Karpas-422 (cell line): ENCODE data around the gene GALNT16. TPM values are rescaled to one million over a fixed set of nuclear protein-coding genes. Genes with fewer than 3 reads are reported as not detected.
"Not testable (repeated sequence)": the region's sequence is repeated elsewhere in the genome, so short reads cannot be mapped to it uniquely, and the experiment has no call there.

Source experiments
- DNase-seq: peaks from one replicate; pipeline ENCODE4 v3.0.0-alpha.2; 2015
- H2AFZ ChIP-seq: fragments of 200-600 bp; sonication (generic); 2 replicates; pipeline ENCODE4 v1.6.1; 2014; ENCODE audit warnings: antibody characterized with exemption, low read length, mixed read lengths
- H3K27ac ChIP-seq: fragments of 200-600 bp; sonication (generic); 2 replicates; pipeline ENCODE4 v1.5.1; 2014; ENCODE audit warnings: mild to moderate bottlenecking, low read length, moderate library complexity
- H3K27me3 ChIP-seq: fragments of 200-600 bp; sonication (generic); 2 replicates; pipeline ENCODE4 v1.6.1; 2014; ENCODE audit warnings: low read length, mixed read lengths
- H3K36me3 ChIP-seq: fragments of 200-600 bp; sonication (generic); 2 replicates; pipeline ENCODE4 v1.6.1; 2014; ENCODE audit warnings: low read length, mixed read lengths; ENCODE audit not compliant: insufficient read depth
- H3K4me1 ChIP-seq: fragments of 200-600 bp; sonication (generic); 2 replicates; pipeline ENCODE4 v1.6.1; 2014; ENCODE audit warnings: mild to moderate bottlenecking, low read length, mixed read lengths
- H3K4me2 ChIP-seq: fragments of 200-600 bp; sonication (generic); 2 replicates; pipeline ENCODE4 v1.6.1; 2014; ENCODE audit warnings: low read length, low read depth, mild to moderate bottlenecking; ENCODE audit not compliant: poor library complexity, severe bottlenecking
- H3K4me3 ChIP-seq: fragments of 200-600 bp; sonication (generic); 2 replicates; pipeline ENCODE4 v1.5.1; 2014; ENCODE audit warnings: mild to moderate bottlenecking, antibody characterized with exemption, low read length, mixed read lengths
- H3K79me2 ChIP-seq: fragments of 200-600 bp; sonication (generic); 2 replicates; pipeline ENCODE4 v1.6.1; 2014; ENCODE audit warnings: mild to moderate bottlenecking, low read length, mixed read lengths
- H3K9ac ChIP-seq: fragments of 200-600 bp; sonication (generic); 2 replicates; pipeline ENCODE4 v1.6.0; 2014; ENCODE audit warnings: low read length
- H3K9me2 ChIP-seq: fragments of 200-600 bp; sonication (generic), shearing (Covaris generic); replicated peaks from 2 replicates; pipeline ENCODE4 v1.6.0; 2014; ENCODE audit warnings: mild to moderate bottlenecking, low read length, moderate library complexity; ENCODE audit not compliant: insufficient read depth
- H3K9me3 ChIP-seq: fragments of 300-700, 200-600 bp; sonication (generic); 2 replicates; pipeline ENCODE4 v1.6.1; 2014; ENCODE audit warnings: low read length, mixed read lengths
- H4K20me1 ChIP-seq: fragments of 200-600 bp; sonication (generic); 2 replicates; pipeline ENCODE4 v1.6.1; 2014; ENCODE audit warnings: mild to moderate bottlenecking, antibody characterized with exemption, low read length, low read depth; ENCODE audit not compliant: insufficient read depth
- total RNA-seq: library from RNA; depleted of rRNA; stranded (reverse); fragments of >200 nt; shearing (Covaris generic); gene quantifications from 2 replicates; pipeline ENCODE4 v1.2.3, GENCODE V29; 2014; ENCODE audit warnings: low replicate concordance

Gene GALNT16
- total RNA-seq, 1 experiment from 2014 or later: 0.15 TPM

- H3K4me1 ChIP-seq, H3K36me3 ChIP-seq, H3K27me3 ChIP-seq, H3K9me3 ChIP-seq, H3K9ac ChIP-seq, H3K27ac ChIP-seq, H4K20me1 ChIP-seq, H3K4me2 ChIP-seq, H3K4me3 ChIP-seq, H3K79me2 ChIP-seq, H2AFZ ChIP-seq, DNase-seq, H3K9me2 ChIP-seq: not testable (repeated sequence)
These were observed 30.9 kb downstream of the GALNT16 start for GRCh38 chr14:69290881-69291280.

GRCh38 chr14:69291396-69291795 is 31.4 kb downstream of the GALNT16 start:
- H3K27ac ChIP-seq: no peak overlapping the region
- no peaks in the 10 kb centered on the region for H3K9me3 ChIP-seq
- no peak overlapping the region for H2AFZ ChIP-seq
- DNase-seq: no peak
- H4K20me1 ChIP-seq: no peaks in the 10 kb centered on the region
- H3K27me3 ChIP-seq: no peaks in the 10 kb centered on the region
- no peak overlapping the region for H3K4me3 ChIP-seq
- H3K4me1 ChIP-seq: no peaks in the 10 kb centered on the region
- H3K9me2 ChIP-seq: no peaks in the 10 kb centered on the region
- H3K36me3 ChIP-seq: no peaks in the 10 kb centered on the region
- no peak overlapping the region for H3K9ac ChIP-seq
- no peak overlapping the region for H3K4me2 ChIP-seq
- H3K79me2 ChIP-seq: no peaks in the 10 kb centered on the region

- H3K4me2 ChIP-seq: no peak overlapping the region
- H3K4me1 ChIP-seq: no peaks in the 10 kb centered on the region
- no peaks in the 10 kb centered on the region for H3K9me3 ChIP-seq
- H3K79me2 ChIP-seq: no peaks in the 10 kb centered on the region
- H3K4me3 ChIP-seq: no peak overlapping the region
- H2AFZ ChIP-seq: no peak overlapping the region
- no peak overlapping the region for H3K27ac ChIP-seq
- H3K9ac ChIP-seq: no peak overlapping the region
- no peaks in the 10 kb centered on the region for H4K20me1 ChIP-seq
- H3K27me3 ChIP-seq: no peaks in the 10 kb centered on the region
- DNase-seq: no peak
- H3K36me3 ChIP-seq: no peaks in the 10 kb centered on the region
- H3K9me2 ChIP-seq: no peaks in the 10 kb centered on the region
These were observed 32.1 kb downstream of the GALNT16 start for GRCh38 chr14:69291891-69292561.

GRCh38 chr14:69298131-69299071 is 38.4 kb downstream of the GALNT16 start:
- Histone ChIP-seq H3K9me3 (no peaks in the 10 kb centered on the region), H3K27ac (no peak overlapping the region), H3K9me2 (no peaks in the 10 kb centered on the region), H3K9ac (no peak overlapping the region), H3K4me2 (no peak overlapping the region), H3K36me3 (no peaks in the 10 kb centered on the region), H3K4me3 (no peak overlapping the region), H3K27me3 (no peaks in the 10 kb centered on the region), H3K4me1 (peaks cover 3% of the 10 kb centered on the region; the same call in 1 of the 2 replicates), H2AFZ (no peak overlapping the region), H3K79me2 (no peaks in the 10 kb centered on the region), H4K20me1 (no peaks in the 10 kb centered on the region)
- DNase-seq: no peak

GRCh38 chr14:69299286-69300035 is 39.5 kb downstream of the GALNT16 start:
- no peak overlapping the region for H3K9ac ChIP-seq
- no peak for DNase-seq
- peaks cover 3% of the 10 kb centered on the region; the same call in 1 of the 2 replicates for H3K4me1 ChIP-seq
- no peaks in the 10 kb centered on the region for H3K9me3 ChIP-seq
- H4K20me1 ChIP-seq: no peaks in the 10 kb centered on the region
- no peaks in the 10 kb centered on the region for H3K36me3 ChIP-seq
- no peak overlapping the region for H3K4me2 ChIP-seq
- no peak overlapping the region for H2AFZ ChIP-seq
- H3K4me3 ChIP-seq: no peak overlapping the region
- no peaks in the 10 kb centered on the region for H3K79me2 ChIP-seq
- no peaks in the 10 kb centered on the region for H3K27me3 ChIP-seq
- no peak overlapping the region for H3K27ac ChIP-seq
- no peaks in the 10 kb centered on the region for H3K9me2 ChIP-seq

GRCh38 chr14:69300601-69301221 is 40.8 kb downstream of the GALNT16 start:
- H3K9ac ChIP-seq: no peak overlapping the region
- no peaks in the 10 kb centered on the region for H4K20me1 ChIP-seq
- no peak for DNase-seq
- no peak overlapping the region for H3K27ac ChIP-seq
- no peaks in the 10 kb centered on the region for H3K9me3 ChIP-seq
- H3K4me3 ChIP-seq: no peak overlapping the region
- H3K9me2 ChIP-seq: no peaks in the 10 kb centered on the region
- H3K4me1 ChIP-seq: peaks cover 3% of the 10 kb centered on the region; the same call in 1 of the 2 replicates
- H3K79me2 ChIP-seq: no peaks in the 10 kb centered on the region
- H3K36me3 ChIP-seq: no peaks in the 10 kb centered on the region
- no peak overlapping the region for H2AFZ ChIP-seq
- H3K4me2 ChIP-seq: no peak overlapping the region
- no peaks in the 10 kb centered on the region for H3K27me3 ChIP-seq

GRCh38 chr14:69303086-69303485 is 43.1 kb downstream of the GALNT16 start:
- H3K9ac ChIP-seq: no peak overlapping the region
- H3K4me3 ChIP-seq: no peak overlapping the region
- no peaks in the 10 kb centered on the region for H3K79me2 ChIP-seq
- DNase-seq: no peak
- H3K36me3 ChIP-seq: no peaks in the 10 kb centered on the region
- H3K4me2 ChIP-seq: no peak overlapping the region
- H3K27me3 ChIP-seq: no peaks in the 10 kb centered on the region
- H3K4me1 ChIP-seq: peaks cover 3% of the 10 kb centered on the region; the same call in 1 of the 2 replicates
- no peaks in the 10 kb centered on the region for H3K9me3 ChIP-seq
- no peaks in the 10 kb centered on the region for H3K9me2 ChIP-seq
- no peaks in the 10 kb centered on the region for H4K20me1 ChIP-seq
- H3K27ac ChIP-seq: no peak overlapping the region
- H2AFZ ChIP-seq: no peak overlapping the region
